Activated CD8-positive, alpha-beta T cell treated with anti-CD3 and anti-CD28 coated beads for 36 hours (primary cell): ENCODE results near the gene BPNT1. TPM values are rescaled to one million over a fixed set of nuclear protein-coding genes. Genes with fewer than 3 reads are reported as not detected.
A peak's percentile ranks its signal among the peaks of the same experiment; 100 is the strongest.
"Not testable (repeated sequence)": the region's sequence is repeated elsewhere in the genome, so short reads cannot be mapped to it uniquely, and the experiment has no call there.

Experiments
- ATAC-seq: fragments of 200-7000 bp; cut with Tn5 transposase; one replicate; pipeline ENCODE4 v1.10.0; 2021; ENCODE audit warnings: mild to moderate bottlenecking, moderate library complexity
- CTCF ChIA-PET: fragments of 350-600 bp; sonication (Branson Sonifier 250); formaldehyde crosslinking; loops from one replicate; lab custom pipeline; 2021; ENCODE audit warnings: antibody characterized with exemption; lab: Charles Lee
- POLR2A ChIA-PET: fragments of 350-600 bp; sonication (Branson Sonifier 250); formaldehyde crosslinking; loops from one replicate; lab custom pipeline; 2021; ENCODE audit warnings: antibody characterized with exemption; lab: Charles Lee
- DNase-seq: peaks from one replicate; pipeline ENCODE4 v3.0.0-alpha.2; 2020
- H3K27ac Mint-ChIP-seq: one replicate; pipeline ENCODE4 v1.8.0; 2021; ENCODE audit warnings: mild to moderate bottlenecking, mixed read lengths
- H3K27me3 Mint-ChIP-seq: one replicate; pipeline ENCODE4 v1.8.0; 2021; ENCODE audit warnings: mixed read lengths
- H3K36me3 Mint-ChIP-seq: one replicate; pipeline ENCODE4 v1.8.0; 2021; ENCODE audit warnings: low read depth, mixed read lengths
- H3K4me1 Mint-ChIP-seq: one replicate; pipeline ENCODE4 v1.8.0; 2021; ENCODE audit warnings: low read depth, mixed read lengths
- H3K4me3 Mint-ChIP-seq: one replicate; pipeline ENCODE4 v1.8.0; 2021; ENCODE audit warnings: mild to moderate bottlenecking, moderate library complexity, mixed read lengths
- H3K9me3 Mint-ChIP-seq: one replicate; pipeline ENCODE4 v1.8.0; 2021; ENCODE audit warnings: mixed read lengths
- CTCF ChIP-seq: fragments of 200-600 bp; IDR thresholded peaks from one replicate; pipeline ENCODE4 v1.8.0; 2022; ENCODE audit warnings: antibody characterized with exemption, mild to moderate bottlenecking
- intact Hi-C: fragments of 100-400 bp; cut with micrococcal nuclease; formaldehyde crosslinking; loops from one replicate; pipeline ENCODE4 v1.10.0; 2022
- total RNA-seq, 2 experiments: library from RNA; stranded (reverse); gene quantifications; one replicate each; pipeline ENCODE4 v1.2.3, GENCODE V29; 2021

BPNT1 gene
- total RNA-seq, 2 experiments from 2014 or later: 19.6 to 25.3 TPM

- H3K9me3 Mint-ChIP-seq: no peaks in the 10 kb centered on the region
- POLR2A ChIA-PET: interaction anchor here (1.2 kb wide), 1 partner anchor 47 kb away, joined by 3 read pairs; no protein-coding TSS in a partner anchor
- CTCF ChIA-PET: interaction anchor here (0.6 to 1.1 kb wide), 3 partner anchors 9 to 128 kb away, joined by 3 to 4 read pairs (median 3); no protein-coding TSS in a partner anchor
These were observed 4.7 kb upstream of the BPNT1 start, which contains the start of gene IARS2 for GRCh38 chr1:220094016-220094911. Gene IARS2 (plus strand): TSS chr1:220094132. CDS start chr1:220094217, 85 bp downstream.

GRCh38 chr1:220093361-220094015 lies 3.9 kb upstream of the BPNT1 start:
- H3K9me3 Mint-ChIP-seq: no peaks in the 10 kb centered on the region
- ATAC-seq (peak; percentile 4), DNase-seq (peak; percentile 19)
- peak overlapping the region; percentile 34 for H3K27ac Mint-ChIP-seq
- CTCF ChIA-PET: interaction anchor here (0.6 to 1.1 kb wide), 3 partner anchors 8 to 129 kb away, joined by 3 to 4 read pairs (median 3); no protein-coding TSS in a partner anchor
- H3K36me3 Mint-ChIP-seq: peaks cover 14% of the 10 kb centered on the region
- intact Hi-C loops: loop anchor here (5.0 kb wide), 1 partner anchor 46 kb away; the partner anchor contains the start of gene EPRS1
- H3K4me1 Mint-ChIP-seq: peaks cover 28% of the 10 kb centered on the region
- H3K4me3 Mint-ChIP-seq: no peak overlapping the region
- POLR2A ChIA-PET: interaction anchor here (1.2 kb wide), 1 partner anchor 46 kb away, joined by 3 read pairs; no protein-coding TSS in a partner anchor
- TF ChIP-seq CTCF: no peak
- H3K27me3 Mint-ChIP-seq: no peaks in the 10 kb centered on the region

More at GRCh38 chr1:220094016-220094911, 4.7 kb upstream of the BPNT1 start, which contains the start of gene IARS2:
- H3K36me3 Mint-ChIP-seq: peaks cover 14% of the 10 kb centered on the region
- peak within 1 kb of the TSS; percentile 78 for H3K4me3 Mint-ChIP-seq
- TF ChIP-seq CTCF: no peak
- DNase-seq (peak; percentile 94), ATAC-seq (peak; percentile 82)
- peaks cover 27% of the 10 kb centered on the region for H3K4me1 Mint-ChIP-seq
- intact Hi-C loops: loop anchor here (5.0 kb wide), 1 partner anchor 47 kb away; the partner anchor contains the start of gene EPRS1
- H3K27ac Mint-ChIP-seq: peak within 1 kb of the TSS; percentile 73
- H3K27me3 Mint-ChIP-seq: no peaks in the 10 kb centered on the region

GRCh38 chr1:220092694-220093093 lies 3.1 kb upstream of the BPNT1 start:
- H3K4me3 Mint-ChIP-seq: no peak overlapping the region
- CTCF ChIA-PET: interaction anchor here (0.8 kb wide), 1 partner anchor 45 kb away, joined by 3 read pairs; no protein-coding TSS in a partner anchor
- ATAC-seq (no peak), DNase-seq (no peak)
- peaks cover 25% of the 10 kb centered on the region for H3K4me1 Mint-ChIP-seq
- H3K36me3 Mint-ChIP-seq: peaks cover 8% of the 10 kb centered on the region
- H3K27me3 Mint-ChIP-seq: no peaks in the 10 kb centered on the region
- no peak for TF ChIP-seq CTCF
- POLR2A ChIA-PET: no interaction called here
- H3K9me3 Mint-ChIP-seq: no peaks in the 10 kb centered on the region
- no peak overlapping the region for H3K27ac Mint-ChIP-seq
- intact Hi-C loops: loop anchor here (5.0 kb wide), 1 partner anchor 45 kb away; the partner anchor contains the start of gene EPRS1

GRCh38 chr1:220086261-220086686 lies 3.3 kb downstream of the BPNT1 start:
- H3K4me3 Mint-ChIP-seq, H3K36me3 Mint-ChIP-seq, ATAC-seq, H3K9me3 Mint-ChIP-seq, POLR2A ChIA-PET, H3K4me1 Mint-ChIP-seq, intact Hi-C loops, H3K27me3 Mint-ChIP-seq, H3K27ac Mint-ChIP-seq, CTCF ChIA-PET: not testable (repeated sequence)
- peak; percentile 13 for DNase-seq

GRCh38 chr1:220084460-220084859 lies 5.1 kb downstream of the BPNT1 start:
- peaks cover 4% of the 10 kb centered on the region for H3K36me3 Mint-ChIP-seq
- no peak overlapping the region for H3K4me3 Mint-ChIP-seq
- CTCF ChIA-PET: no interaction called here
- DNase-seq: no peak
- H3K27ac Mint-ChIP-seq: no peak overlapping the region
- peaks cover 6% of the 10 kb centered on the region for H3K4me1 Mint-ChIP-seq
- no peak for ATAC-seq
- intact Hi-C loops: no loop called here
- TF ChIP-seq CTCF: no peak
- POLR2A ChIA-PET: interaction anchor here (0.6 kb wide), 1 partner anchor 61 kb away, joined by 3 read pairs; no protein-coding TSS in a partner anchor
- no peaks in the 10 kb centered on the region for H3K27me3 Mint-ChIP-seq
- no peaks in the 10 kb centered on the region for H3K9me3 Mint-ChIP-seq
